AG04449 (cell line): Measurements from ENCODE around the gene RNF112.
"Not testable (repeated sequence)": the region's sequence is repeated elsewhere in the genome, so short reads cannot be mapped to it uniquely, and the experiment has no call there.

Source experiments
- CTCF ChIA-PET: fragments of 350-600 bp; formaldehyde crosslinking; extraction: SDS; loops from one replicate; lab custom pipeline; 2021; ENCODE audit warnings: antibody characterized with exemption; lab: Yijun Ruan, JAX
- POLR2A ChIA-PET: fragments of 400-600, 350-600 bp; formaldehyde crosslinking; extraction: SDS; loops from one replicate; lab custom pipeline; 2020; ENCODE audit warnings: antibody characterized with exemption, inconsistent platforms; lab: Yijun Ruan, JAX
- DNase-seq: peaks from one replicate; pipeline ENCODE4 v3.0.0-alpha.2; 2010; ENCODE audit warnings: low read depth, low spot score
- H3K4me3 ChIP-seq: 2 replicates; pipeline ENCODE4 v1.5.1; 2011; ENCODE audit warnings: low read depth, mild to moderate bottlenecking, control low read depth, low read length
- CTCF ChIP-seq: IDR thresholded peaks from one replicate; pipeline ENCODE4 v1.5.1; 2011; ENCODE audit warnings: mild to moderate bottlenecking, moderate library complexity, low read length, control low read depth, inconsistent platforms; ENCODE audit not compliant: insufficient read depth; ENCODE audit errors: missing control alignments

RNF112 gene

GRCh38 chr17:19453296-19453695 lies 42.3 kb downstream of the RNF112 start:
- DNase-seq, result no peak
- ChIA-PET CTCF (no interaction called here), POLR2A (no interaction called here)
- H3K4me3 ChIP-seq, result no peak overlapping the region
- TF ChIP-seq CTCF, result no peak

GRCh38 chr17:19454074-19454473 lies 43.0 kb downstream of the RNF112 start:
- H3K4me3 ChIP-seq, result no peak overlapping the region
- POLR2A ChIA-PET, result interaction anchor here (1.2 kb wide), 1 partner anchor 65 kb away, joined by 3 read pairs; no protein-coding TSS in a partner anchor
- CTCF ChIA-PET, result interaction anchor here (0.6 to 4.9 kb wide), 2 partner anchors 90 to 285 kb away, joined by 3 to 23 read pairs; partner anchors contain the start of gene B9D1
- no peak for TF ChIP-seq CTCF
- DNase-seq, result no peak

- POLR2A ChIA-PET, result no interaction called here
- CTCF ChIA-PET, result interaction anchor here (0.7 to 4.9 kb wide), 5 partner anchors 9 to 306 kb away, joined by 3 to 27 read pairs (median 4); partner anchors contain the start of gene B9D1
- DNase-seq, result no peak
- H3K4me3 ChIP-seq, result no peak overlapping the region
- no peak for TF ChIP-seq CTCF
Observed at GRCh38 chr17:19456016-19456927, 45.2 kb downstream of the RNF112 start.

- CTCF ChIA-PET, result interaction anchor here (0.8 to 4.9 kb wide), 3 partner anchors 9 to 93 kb away, joined by 3 to 27 read pairs (median 23); partner anchors contain the start of gene B9D1
- TF ChIP-seq CTCF, result no peak
- DNase-seq, result no peak
- POLR2A ChIA-PET, result no interaction called here
- H3K4me3 ChIP-seq, result no peak overlapping the region
Observed at GRCh38 chr17:19457046-19457445, 46.0 kb downstream of the RNF112 start.

- no peak overlapping the region for H3K4me3 ChIP-seq
- ChIA-PET CTCF (interaction anchor here (3.7 to 4.9 kb wide), 2 partner anchors 10 to 94 kb away, joined by 23 to 27 read pairs; partner anchors contain the start of gene B9D1), POLR2A (no interaction called here)
- DNase-seq, result no peak
- TF ChIP-seq CTCF, result no peak
Observed at GRCh38 chr17:19457830-19458271, 46.8 kb downstream of the RNF112 start.

- CTCF ChIA-PET, result interaction anchor here (3.7 to 4.9 kb wide), 2 partner anchors 11 to 95 kb away, joined by 23 to 27 read pairs; partner anchors contain the start of gene B9D1
- H3K4me3 ChIP-seq, DNase-seq, POLR2A ChIA-PET: not testable (repeated sequence)
Observed at GRCh38 chr17:19458481-19458880, 47.4 kb downstream of the RNF112 start.

GRCh38 chr17:19459018-19459655 lies 48.1 kb downstream of the RNF112 start:
- not testable (repeated sequence) for DNase-seq, H3K4me3 ChIP-seq
- ChIA-PET POLR2A (interaction anchor here (0.6 kb wide), 1 partner anchor 10 kb away, joined by 3 read pairs; no protein-coding TSS in a partner anchor), CTCF (interaction anchor here (1.0 to 4.9 kb wide), 3 partner anchors 11 to 95 kb away, joined by 3 to 27 read pairs (median 23); partner anchors contain the start of gene B9D1)
